Thyroid gland (tissue), 4 donors: Measurements from ENCODE around the gene POLK. TPM values are rescaled to one million over a fixed set of nuclear protein-coding genes. Genes with fewer than 3 reads are reported as not detected.
"Not testable (repeated sequence)": the region's sequence is repeated elsewhere in the genome, so short reads cannot be mapped to it uniquely, and the experiment has no call there.

Experiments
- DNase-seq, 2 donors: peaks; one replicate each; pipeline ENCODE4 v3.0.0-alpha.2; 2019
- H3K27ac ChIP-seq, 3 donors: fragments of 200-600 bp; sonication (generic); 1 replicate in 2 of 3; 2 replicates in 1 of 3; pipeline ENCODE4 v1.5.1; 2016 to 2019; ENCODE audit warnings: mild to moderate bottlenecking in 1 of 3, moderate library complexity in 1 of 3
- H3K27me3 ChIP-seq: fragments of 200-600 bp; sonication (generic); one replicate; pipeline ENCODE4 v1.5.1; 2019
- H3K36me3 ChIP-seq, 2 donors: fragments of 200-600 bp; sonication (generic); one replicate each; pipeline ENCODE4 v1.5.1; 2016 to 2019
- H3K4me1 ChIP-seq, 2 donors: fragments of 200-600 bp; sonication (generic); one replicate each; pipeline ENCODE4 v1.5.1; 2017 to 2019
- H3K4me3 ChIP-seq, 3 donors: fragments of 200-600 bp; sonication (generic); replicated peaks in 1 of 3; 1 replicate in 2 of 3; 2 replicates in 1 of 3; pipeline ENCODE4 v1.5.1; 2016; ENCODE audit warnings: mild to moderate bottlenecking in 1 of 3
- H3K9me3 ChIP-seq: fragments of 200-600 bp; sonication (generic); one replicate; pipeline ENCODE4 v1.5.1; 2017
- CTCF ChIP-seq, 6 experiments: fragments of 200-600 bp in 3 of 6; fragments of 450-650 bp in 3 of 6; sonication (generic) in 3 of 6; IDR thresholded peaks; one replicate each; pipeline ENCODE4 v1.5.1; 2016 to 2019; ENCODE audit warnings: antibody characterized with exemption in 6 of 6, mild to moderate bottlenecking in 2 of 6, inconsistent platforms in 1 of 6, moderate library complexity in 1 of 6
- POLR2A ChIP-seq, 2 donors: fragments of 450-650 bp; IDR thresholded peaks; one replicate each; pipeline ENCODE4 v1.6.1; 2017; ENCODE audit warnings: antibody characterized with exemption in 2 of 2, mild to moderate bottlenecking in 2 of 2, moderate library complexity in 1 of 2
- WGBS, 2 donors: methylation state at CpG; one replicate each; pipeline ENCODE4 v1.1.5; 2017; 5-methylcytosine and 5-hydroxymethylcytosine counted together
- intact Hi-C: fragments of 100-400 bp; cut with DNase I; formaldehyde crosslinking; loops from one replicate; pipeline ENCODE4 v1.15.1; 2023
- total RNA-seq, 4 donors: library from RNA; depleted of rRNA; stranded (reverse); fragments of >200 nt; gene quantifications; one replicate each; pipeline ENCODE4 v1.2.3, GENCODE V29; 2016

The POLK gene
- total RNA-seq, 4 donors from 2014 or later, result 49.8 to 74.5 (median 63.3) TPM

GRCh38 chr5:75571547-75571946 is 59.9 kb downstream of the POLK start:
- TF ChIP-seq CTCF (IDR thresholded peaks at IDR 0.05) (no peak), POLR2A (IDR thresholded peaks at IDR 0.05) (no peak)
- no peaks in the 10 kb centered on the region for H3K27me3 ChIP-seq
- 77% methylated on average over 2 of the region's 2 CpGs for WGBS, 2 donors
- H3K27ac ChIP-seq, result peak overlapping the region in 2 of 3 donors; percentile 27 to 52
- no peak overlapping the region for H3K4me3 ChIP-seq
- H3K36me3 ChIP-seq, result no peaks in the 10 kb centered on the region
- no peak for DNase-seq
- peaks cover 48 to 51% of the 10 kb centered on the region in 2 donors for H3K4me1 ChIP-seq
- no peaks in the 10 kb centered on the region for H3K9me3 ChIP-seq
- intact Hi-C loops, result no loop called here

GRCh38 chr5:75574791-75575190 is 63.1 kb downstream of the POLK start:
- Histone ChIP-seq H3K27me3 (no peaks in the 10 kb centered on the region), H3K9me3 (no peaks in the 10 kb centered on the region), H3K36me3 (peaks cover 0 to 6% of the 10 kb centered on the region in 2 donors), H3K4me3 (no peak overlapping the region), H3K27ac (peak overlapping the region; percentile 80 to 84 (median 83)), H3K4me1 (peaks cover 35 to 39% of the 10 kb centered on the region in 2 donors)
- WGBS, 2 donors, result 21 to 23% methylated on average over 3 of the region's 3 CpGs
- intact Hi-C loops, result no loop called here
- DNase-seq, result no peak
- TF ChIP-seq POLR2A (IDR thresholded peaks at IDR 0.05), result no peak
- no peak for TF ChIP-seq CTCF (IDR thresholded peaks at IDR 0.05)

GRCh38 chr5:75578280-75578679 is 66.6 kb downstream of the POLK start:
- H3K9me3 ChIP-seq, intact Hi-C loops, H3K4me3 ChIP-seq, DNase-seq, H3K27me3 ChIP-seq, H3K36me3 ChIP-seq, H3K27ac ChIP-seq: not testable (repeated sequence)
- H3K4me1 ChIP-seq, result peaks cover 20 to 22% of the 10 kb centered on the region in 2 donors
- 96 to 99% methylated on average over 8 of the region's 8 CpGs for WGBS, 2 donors

GRCh38 chr5:75584641-75585040 is 73.0 kb downstream of the POLK start:
- H3K9me3 ChIP-seq, result no peaks in the 10 kb centered on the region
- intact Hi-C loops, result no loop called here
- DNase-seq, result no peak
- WGBS, 2 donors, result 95 to 97% methylated on average over 2 of the region's 2 CpGs
- H3K4me1 ChIP-seq, result peaks cover 0 to 4% of the 10 kb centered on the region in 2 donors
- peaks cover 0 to 4% of the 10 kb centered on the region in 2 donors for H3K36me3 ChIP-seq
- no peak overlapping the region for H3K4me3 ChIP-seq
- no peaks in the 10 kb centered on the region for H3K27me3 ChIP-seq
- H3K27ac ChIP-seq, result no peak overlapping the region
- TF ChIP-seq CTCF (IDR thresholded peaks at IDR 0.05) (peak in 1 of 6 experiments; percentile 8), POLR2A (IDR thresholded peaks at IDR 0.05) (no peak)

GRCh38 chr5:75588666-75589065 is 77.0 kb downstream of the POLK start:
- no peak overlapping the region for H3K4me3 ChIP-seq
- WGBS, 2 donors, result 87 to 89% methylated on average over 3 of the region's 3 CpGs

More at GRCh38 chr5:75588666-75589065, 77.0 kb downstream of the POLK start:
- TF ChIP-seq CTCF (IDR thresholded peaks at IDR 0.05), result no peak
- TF ChIP-seq POLR2A (IDR thresholded peaks at IDR 0.05), result no peak
- H3K27me3 ChIP-seq, result no peaks in the 10 kb centered on the region
- H3K27ac ChIP-seq, result no peak overlapping the region
- DNase-seq, result no peak
- intact Hi-C loops, result no loop called here
- H3K4me1 ChIP-seq, result no peaks in the 10 kb centered on the region
- peaks cover 3 to 7% of the 10 kb centered on the region in 2 donors for H3K36me3 ChIP-seq
- no peaks in the 10 kb centered on the region for H3K9me3 ChIP-seq
